ENCODE results near the gene KIF26A.

DNA sequence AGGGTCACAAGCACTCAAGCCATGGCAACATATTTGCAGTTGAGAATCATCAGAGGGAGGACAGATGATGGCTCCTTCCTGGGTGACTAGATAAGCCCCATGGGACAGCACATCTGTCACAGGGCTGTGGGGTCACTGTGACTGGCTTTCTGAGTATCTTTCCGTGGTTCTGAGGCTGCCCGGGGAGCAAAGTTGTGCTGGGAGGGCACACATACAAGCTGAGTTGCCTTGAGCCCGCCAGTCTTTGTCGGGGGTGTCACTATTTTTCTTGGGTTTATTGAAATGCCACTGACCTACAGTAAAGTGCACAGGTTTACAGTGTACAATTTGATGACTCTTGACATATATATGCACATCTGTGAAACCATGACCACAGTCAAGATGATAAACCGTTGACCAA lies 17.2 kb upstream of the KIF26A start:
- TF ChIP-seq, protein P1, sequence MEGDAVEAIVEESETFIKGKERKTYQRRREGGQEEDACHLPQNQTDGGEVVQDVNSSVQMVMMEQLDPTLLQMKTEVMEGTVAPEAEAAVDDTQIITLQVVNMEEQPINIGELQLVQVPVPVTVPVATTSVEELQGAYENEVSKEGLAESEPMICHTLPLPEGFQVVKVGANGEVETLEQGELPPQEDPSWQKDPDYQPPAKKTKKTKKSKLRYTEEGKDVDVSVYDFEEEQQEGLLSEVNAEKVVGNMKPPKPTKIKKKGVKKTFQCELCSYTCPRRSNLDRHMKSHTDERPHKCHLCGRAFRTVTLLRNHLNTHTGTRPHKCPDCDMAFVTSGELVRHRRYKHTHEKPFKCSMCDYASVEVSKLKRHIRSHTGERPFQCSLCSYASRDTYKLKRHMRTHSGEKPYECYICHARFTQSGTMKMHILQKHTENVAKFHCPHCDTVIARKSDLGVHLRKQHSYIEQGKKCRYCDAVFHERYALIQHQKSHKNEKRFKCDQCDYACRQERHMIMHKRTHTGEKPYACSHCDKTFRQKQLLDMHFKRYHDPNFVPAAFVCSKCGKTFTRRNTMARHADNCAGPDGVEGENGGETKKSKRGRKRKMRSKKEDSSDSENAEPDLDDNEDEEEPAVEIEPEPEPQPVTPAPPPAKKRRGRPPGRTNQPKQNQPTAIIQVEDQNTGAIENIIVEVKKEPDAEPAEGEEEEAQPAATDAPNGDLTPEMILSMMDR (IDR thresholded peaks at IDR 0.05) = no peak
- TF ChIP-seq POLR2A (IDR thresholded peaks at IDR 0.05; ENCODE audit: low read depth) (no peak), POLR2AphosphoS5 (IDR thresholded peaks at IDR 0.05) (no peak)

Data from esophagus muscularis mucosa (tissue), 3 donors.